Muscle layer of colon (tissue), 2 donors: ENCODE data around the gene DUSP19.

Source experiments
- H3K27ac ChIP-seq: one replicate; pipeline ENCODE4 v1.7.0; 2013; ENCODE audit warnings: low read depth, mild to moderate bottlenecking, low read length, moderate library complexity
- H3K27me3 ChIP-seq, 2 donors: one replicate each; pipeline ENCODE4 v1.7.0; 2013; ENCODE audit warnings: low read length in 2 of 2, mild to moderate bottlenecking in 2 of 2; ENCODE audit not compliant: insufficient read depth in 2 of 2, control insufficient read depth in 1 of 2
- H3K36me3 ChIP-seq: one replicate; pipeline ENCODE4 v1.7.0; 2013; ENCODE audit warnings: mild to moderate bottlenecking, low read length; ENCODE audit not compliant: insufficient read depth
- H3K4me1 ChIP-seq: one replicate; pipeline ENCODE4 v1.7.0; 2013; ENCODE audit warnings: mild to moderate bottlenecking, low read length; ENCODE audit not compliant: insufficient read depth
- H3K4me3 ChIP-seq, 2 donors: one replicate each; pipeline ENCODE4 v1.7.0; 2013; ENCODE audit warnings: low read length in 2 of 2, low read depth in 1 of 2, mild to moderate bottlenecking in 1 of 2, moderate library complexity in 1 of 2
- H3K9ac ChIP-seq: one replicate; pipeline ENCODE4 v1.7.0; 2013; ENCODE audit warnings: low read length
- H3K9me3 ChIP-seq: one replicate; pipeline ENCODE4 v1.7.0; 2013; ENCODE audit warnings: mild to moderate bottlenecking, low read length
- donor health status: abdominal sarcoma.
- donor health status: Adenocarcinoma of cecum.

Gene DUSP19

DNA sequence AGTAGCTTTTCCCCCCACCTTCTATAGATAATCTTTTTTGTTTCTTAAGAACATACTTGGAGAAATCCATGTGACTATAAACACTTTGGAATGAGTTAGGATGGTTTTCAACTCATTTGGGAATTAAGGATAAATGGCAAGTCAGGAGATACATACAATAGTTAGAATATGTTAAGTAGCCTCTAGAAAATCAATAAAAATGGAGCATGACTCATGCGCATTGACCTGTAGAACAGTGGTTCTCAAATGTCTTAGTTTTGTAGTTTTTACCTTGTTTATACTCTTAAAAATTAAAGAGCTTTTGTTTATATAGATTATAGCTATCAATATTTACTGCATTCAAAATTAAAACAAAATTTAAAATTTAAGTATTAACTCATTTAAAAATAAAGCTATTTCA is 70.4 kb downstream of the DUSP19 start:
- Histone ChIP-seq H3K27ac (no peak overlapping the region), H3K4me3 (no peak overlapping the region), H3K9me3 (no peaks in the 10 kb centered on the region), H3K36me3 (no peaks in the 10 kb centered on the region), H3K4me1 (no peaks in the 10 kb centered on the region), H3K27me3 (no peaks in the 10 kb centered on the region), H3K9ac (no peak overlapping the region)

- Histone ChIP-seq H3K9me3 (no peaks in the 10 kb centered on the region), H3K36me3 (no peaks in the 10 kb centered on the region), H3K4me1 (no peaks in the 10 kb centered on the region), H3K27ac (no peak overlapping the region), H3K4me3 (no peak overlapping the region), H3K9ac (no peak overlapping the region), H3K27me3 (no peaks in the 10 kb centered on the region)
Measured at GRCh38 chr2:183149489-183149888, 70.9 kb downstream of the DUSP19 start.
